Spleen (tissue), 7 donors: ENCODE measurements around the gene ARL14.

Experiments
- CTCF ChIP-seq, 11 experiments: fragments of 200-600 bp in 7 of 11; fragments of 450-650 bp in 4 of 11; sonication (generic) in 4 of 11; IDR thresholded peaks in 8 of 11; conservative IDR thresholded peaks in 3 of 11; 1 replicate in 7 of 11; 2 replicates in 4 of 11; pipeline versions ENCODE4 v1.4.0 to v1.8.0; 2016 to 2021; ENCODE audit warnings: antibody characterized with exemption in 11 of 11, inconsistent platforms in 4 of 11, mild to moderate bottlenecking in 1 of 11
- POLR2AphosphoS5 ChIP-seq, 3 donors: sonication (generic); formaldehyde crosslinking; IDR thresholded peaks; one replicate each; pipeline ENCODE4 v1.5.1; 2017; ENCODE audit warnings: antibody characterized with exemption in 3 of 3
- donor health status: DM: no; HTN: no; CAD: no; lungs with moderate emphysema.
- donor health status: DM: no; HTN: no; CAD: no.
- donor health status: DM: no; HTN: no; CAD: no.

- TF ChIP-seq POLR2AphosphoS5 (IDR thresholded peaks at IDR 0.05) = no peak
- TF ChIP-seq CTCF (IDR thresholded peaks at IDR 0.05 in 8 of 11, conservative IDR thresholded peaks at IDR 0.05 in 3 of 11) = no peak
These were observed 1.4 kb downstream of the ARL14 start for GRCh38 chr3:160678292-160678842.
